Liver (tissue), 3 donors: ENCODE measurements around the gene CPED1.

Source experiments
- EGR1 ChIP-seq, 2 donors: IDR thresholded peaks; 2 replicates each; pipeline ENCODE4 v1.6.1; 2016 to 2018; ENCODE audit warnings: antibody characterized with exemption in 2 of 2, low read depth in 2 of 2
- FOXA1 ChIP-seq: IDR thresholded peaks from 2 replicates; pipeline ENCODE4 v1.6.1; 2016; ENCODE audit warnings: antibody characterized with exemption
- GABPA ChIP-seq, 2 donors: IDR thresholded peaks in 1 of 2; conservative IDR thresholded peaks in 1 of 2; 2 replicates each; pipeline ENCODE4 v1.6.1; 2016; ENCODE audit warnings: antibody characterized with exemption in 2 of 2, mild to moderate bottlenecking in 1 of 2, moderate library complexity in 1 of 2
- HNF4A ChIP-seq, 2 donors: conservative IDR thresholded peaks; 2 replicates each; pipeline ENCODE4 v1.6.1; 2016; ENCODE audit warnings: antibody characterized with exemption in 2 of 2, mild to moderate bottlenecking in 2 of 2
- JUND ChIP-seq, 2 donors: IDR thresholded peaks; 2 replicates each; pipeline ENCODE4 v1.6.1; 2016; ENCODE audit warnings: antibody characterized with exemption in 2 of 2
- RAD21 ChIP-seq, 2 donors: IDR thresholded peaks; 2 replicates each; pipeline ENCODE4 v1.6.1; 2016; ENCODE audit warnings: antibody characterized with exemption in 2 of 2, mild to moderate bottlenecking in 2 of 2
- RXRA ChIP-seq, 2 donors: IDR thresholded peaks; 2 replicates each; pipeline ENCODE4 v1.6.1; 2017 to 2018; ENCODE audit warnings: antibody characterized with exemption in 2 of 2, mild to moderate bottlenecking in 1 of 2
- SP1 ChIP-seq: IDR thresholded peaks from 2 replicates; pipeline ENCODE4 v1.6.1; 2018; ENCODE audit warnings: antibody characterized with exemption, mild to moderate bottlenecking
- TAF1 ChIP-seq: conservative IDR thresholded peaks from 2 replicates; pipeline ENCODE4 v1.6.1; 2016; ENCODE audit warnings: antibody characterized with exemption, mild to moderate bottlenecking
- TF ChIP-seq, protein P1 (sequence below): fragments of 150-350 bp; IDR thresholded peaks from 2 replicates; pipeline ENCODE4 v1.5.1; 2017; ENCODE audit warnings: improper control_type of control experiment, low read depth, low read length; ENCODE audit not compliant: missing input control
- TF ChIP-seq, protein P2 (sequence below): IDR thresholded peaks from 2 replicates; pipeline ENCODE4 v1.6.1; 2016; ENCODE audit warnings: antibody characterized with exemption
- TF ChIP-seq, protein P3 (sequence below): IDR thresholded peaks from 2 replicates; pipeline ENCODE4 v1.6.1; 2016; ENCODE audit warnings: antibody characterized with exemption
- TF ChIP-seq, protein P4 (sequence below): IDR thresholded peaks from 2 replicates; pipeline ENCODE4 v1.6.1; 2016; ENCODE audit warnings: antibody characterized with exemption, mild to moderate bottlenecking
- donor health status: healthy.
- donor health status: healthy.

DNA sequence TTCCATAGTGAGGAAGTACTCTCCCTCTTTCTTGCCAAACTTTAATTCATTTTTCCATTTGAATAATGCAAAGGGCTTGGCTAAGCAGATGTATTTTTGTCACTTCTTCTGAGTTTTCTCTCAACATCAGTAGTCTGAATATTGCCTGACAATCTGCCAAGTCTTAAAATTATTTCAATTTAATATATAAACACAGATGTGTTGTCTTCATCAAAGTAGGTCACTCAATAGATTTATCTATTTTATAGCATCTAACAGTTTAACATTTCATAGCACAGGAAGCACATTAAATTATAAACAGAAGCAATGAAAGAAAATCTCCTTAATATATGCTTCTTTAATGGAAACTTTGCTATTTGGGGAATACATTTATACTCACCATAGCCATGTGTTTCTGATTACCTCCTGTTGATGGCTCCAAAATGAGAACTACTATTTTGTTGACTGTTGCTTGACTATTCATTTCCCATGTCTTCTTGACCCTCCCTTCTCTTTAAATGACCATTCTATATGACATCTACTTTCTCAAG lies 4.5 kb downstream of the CPED1 start:
- no peak for TF ChIP-seq JUND (IDR thresholded peaks at IDR 0.05)
- TF ChIP-seq, protein P1, sequence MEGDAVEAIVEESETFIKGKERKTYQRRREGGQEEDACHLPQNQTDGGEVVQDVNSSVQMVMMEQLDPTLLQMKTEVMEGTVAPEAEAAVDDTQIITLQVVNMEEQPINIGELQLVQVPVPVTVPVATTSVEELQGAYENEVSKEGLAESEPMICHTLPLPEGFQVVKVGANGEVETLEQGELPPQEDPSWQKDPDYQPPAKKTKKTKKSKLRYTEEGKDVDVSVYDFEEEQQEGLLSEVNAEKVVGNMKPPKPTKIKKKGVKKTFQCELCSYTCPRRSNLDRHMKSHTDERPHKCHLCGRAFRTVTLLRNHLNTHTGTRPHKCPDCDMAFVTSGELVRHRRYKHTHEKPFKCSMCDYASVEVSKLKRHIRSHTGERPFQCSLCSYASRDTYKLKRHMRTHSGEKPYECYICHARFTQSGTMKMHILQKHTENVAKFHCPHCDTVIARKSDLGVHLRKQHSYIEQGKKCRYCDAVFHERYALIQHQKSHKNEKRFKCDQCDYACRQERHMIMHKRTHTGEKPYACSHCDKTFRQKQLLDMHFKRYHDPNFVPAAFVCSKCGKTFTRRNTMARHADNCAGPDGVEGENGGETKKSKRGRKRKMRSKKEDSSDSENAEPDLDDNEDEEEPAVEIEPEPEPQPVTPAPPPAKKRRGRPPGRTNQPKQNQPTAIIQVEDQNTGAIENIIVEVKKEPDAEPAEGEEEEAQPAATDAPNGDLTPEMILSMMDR: no peak
- TF ChIP-seq HNF4A (conservative IDR thresholded peaks at IDR 0.05): no peak
- no peak for TF ChIP-seq SP1
- TF ChIP-seq, protein P2, sequence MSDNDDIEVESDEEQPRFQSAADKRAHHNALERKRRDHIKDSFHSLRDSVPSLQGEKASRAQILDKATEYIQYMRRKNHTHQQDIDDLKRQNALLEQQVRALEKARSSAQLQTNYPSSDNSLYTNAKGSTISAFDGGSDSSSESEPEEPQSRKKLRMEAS: no peak
- no peak for TF ChIP-seq FOXA1
- TF ChIP-seq, protein P3, sequence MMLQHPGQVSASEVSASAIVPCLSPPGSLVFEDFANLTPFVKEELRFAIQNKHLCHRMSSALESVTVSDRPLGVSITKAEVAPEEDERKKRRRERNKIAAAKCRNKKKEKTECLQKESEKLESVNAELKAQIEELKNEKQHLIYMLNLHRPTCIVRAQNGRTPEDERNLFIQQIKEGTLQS: no peak
- TF ChIP-seq RAD21 (IDR thresholded peaks at IDR 0.05): no peak
- TF ChIP-seq TAF1: no peak
- no peak for TF ChIP-seq GABPA (IDR thresholded peaks at IDR 0.05 in 1 of 2, conservative IDR thresholded peaks at IDR 0.05 in 1 of 2)
- TF ChIP-seq, protein P4, sequence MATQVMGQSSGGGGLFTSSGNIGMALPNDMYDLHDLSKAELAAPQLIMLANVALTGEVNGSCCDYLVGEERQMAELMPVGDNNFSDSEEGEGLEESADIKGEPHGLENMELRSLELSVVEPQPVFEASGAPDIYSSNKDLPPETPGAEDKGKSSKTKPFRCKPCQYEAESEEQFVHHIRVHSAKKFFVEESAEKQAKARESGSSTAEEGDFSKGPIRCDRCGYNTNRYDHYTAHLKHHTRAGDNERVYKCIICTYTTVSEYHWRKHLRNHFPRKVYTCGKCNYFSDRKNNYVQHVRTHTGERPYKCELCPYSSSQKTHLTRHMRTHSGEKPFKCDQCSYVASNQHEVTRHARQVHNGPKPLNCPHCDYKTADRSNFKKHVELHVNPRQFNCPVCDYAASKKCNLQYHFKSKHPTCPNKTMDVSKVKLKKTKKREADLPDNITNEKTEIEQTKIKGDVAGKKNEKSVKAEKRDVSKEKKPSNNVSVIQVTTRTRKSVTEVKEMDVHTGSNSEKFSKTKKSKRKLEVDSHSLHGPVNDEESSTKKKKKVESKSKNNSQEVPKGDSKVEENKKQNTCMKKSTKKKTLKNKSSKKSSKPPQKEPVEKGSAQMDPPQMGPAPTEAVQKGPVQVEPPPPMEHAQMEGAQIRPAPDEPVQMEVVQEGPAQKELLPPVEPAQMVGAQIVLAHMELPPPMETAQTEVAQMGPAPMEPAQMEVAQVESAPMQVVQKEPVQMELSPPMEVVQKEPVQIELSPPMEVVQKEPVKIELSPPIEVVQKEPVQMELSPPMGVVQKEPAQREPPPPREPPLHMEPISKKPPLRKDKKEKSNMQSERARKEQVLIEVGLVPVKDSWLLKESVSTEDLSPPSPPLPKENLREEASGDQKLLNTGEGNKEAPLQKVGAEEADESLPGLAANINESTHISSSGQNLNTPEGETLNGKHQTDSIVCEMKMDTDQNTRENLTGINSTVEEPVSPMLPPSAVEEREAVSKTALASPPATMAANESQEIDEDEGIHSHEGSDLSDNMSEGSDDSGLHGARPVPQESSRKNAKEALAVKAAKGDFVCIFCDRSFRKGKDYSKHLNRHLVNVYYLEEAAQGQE: no peak
- no peak for TF ChIP-seq EGR1 (IDR thresholded peaks at IDR 0.05; ENCODE audit: low read depth in 2 of 2)
- no peak for TF ChIP-seq RXRA (IDR thresholded peaks at IDR 0.05)
